ENCODE data around the gene METTL8.

DNA sequence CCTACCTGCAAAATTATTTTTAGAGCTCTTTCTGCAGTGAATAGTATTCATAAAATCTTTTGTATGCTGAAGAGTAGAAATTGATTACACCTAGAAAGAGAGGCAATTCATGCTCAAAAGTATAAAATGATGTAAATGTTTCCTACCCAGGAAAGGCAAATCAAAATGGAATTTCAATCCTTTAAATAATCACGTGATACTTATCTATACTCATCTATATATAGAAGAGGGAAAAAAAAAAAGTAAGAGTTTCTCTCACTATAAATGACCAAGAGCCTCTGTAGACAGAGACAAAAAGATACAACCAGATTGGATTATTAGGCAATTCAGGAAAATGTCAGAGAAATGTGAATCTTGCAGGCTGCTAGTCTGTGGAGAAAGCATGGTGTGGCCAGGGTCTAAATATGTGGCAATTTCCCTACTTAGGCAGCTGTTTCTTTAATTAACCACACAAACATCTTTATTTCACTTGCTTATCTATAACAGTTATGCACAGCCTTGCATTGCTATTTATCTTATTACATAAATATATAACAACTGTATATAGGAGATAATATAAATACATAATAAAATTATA, 39.5 kb downstream of the METTL8 start:
- no peak for TF ChIP-seq EZH2 (IDR thresholded peaks at IDR 0.05)
- TF ChIP-seq POLR2AphosphoS5 (IDR thresholded peaks at IDR 0.05; ENCODE audit: borderline replicate concordance, low read depth, low read length): no peak

Data from SK-N-MC (cell line).